GM18499 (cell line): ENCODE data around the gene IGSF9B.

Experiments used
- ATAC-seq: cut with Tn5 transposase; IDR thresholded peaks from one replicate; pipeline ENCODE4 v1.9.1; 2021; ENCODE audit warnings: moderate number of reproducible peaks; ENCODE audit not compliant: insufficient read depth, unreplicated experiment

The IGSF9B gene

DNA sequence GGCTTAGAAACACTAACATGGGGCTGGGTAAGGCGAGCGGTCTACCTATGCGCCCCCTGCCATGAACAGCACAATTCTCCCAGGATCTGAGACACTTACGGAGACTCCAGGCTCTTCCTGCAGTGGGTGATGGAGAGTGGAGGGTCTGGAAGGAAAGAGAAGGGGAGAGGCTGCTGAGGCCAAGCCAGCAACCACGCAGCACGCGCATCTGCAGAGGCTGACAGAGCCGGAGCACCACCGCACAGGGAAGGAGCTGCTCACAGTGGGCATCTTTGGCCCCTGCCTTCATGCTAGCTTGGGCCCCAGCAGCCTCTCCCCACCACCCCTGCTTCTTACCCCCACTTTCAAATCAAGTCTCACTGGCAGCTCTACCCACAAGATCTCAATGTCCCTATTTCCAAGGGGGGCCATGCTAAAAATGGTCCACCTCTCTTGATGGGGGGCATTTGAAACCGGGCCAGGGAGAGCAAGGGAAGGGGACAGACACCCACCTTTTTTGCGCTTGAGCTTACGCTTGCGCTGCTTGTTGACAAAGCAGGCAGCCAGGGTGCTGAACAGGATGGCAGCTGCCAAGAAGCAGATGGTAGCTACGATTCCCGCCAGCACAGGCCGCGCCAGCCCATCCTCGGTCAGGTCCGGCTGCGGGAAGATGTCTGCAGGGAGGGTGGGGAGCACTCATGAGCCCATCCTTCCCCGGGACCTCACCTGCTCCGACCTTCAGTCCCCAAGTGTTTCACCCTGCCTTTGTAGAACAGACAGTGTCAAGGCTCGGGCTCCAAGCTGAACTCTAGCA is 34.5 kb downstream of the IGSF9B start:
- ATAC-seq: no peak

DNA sequence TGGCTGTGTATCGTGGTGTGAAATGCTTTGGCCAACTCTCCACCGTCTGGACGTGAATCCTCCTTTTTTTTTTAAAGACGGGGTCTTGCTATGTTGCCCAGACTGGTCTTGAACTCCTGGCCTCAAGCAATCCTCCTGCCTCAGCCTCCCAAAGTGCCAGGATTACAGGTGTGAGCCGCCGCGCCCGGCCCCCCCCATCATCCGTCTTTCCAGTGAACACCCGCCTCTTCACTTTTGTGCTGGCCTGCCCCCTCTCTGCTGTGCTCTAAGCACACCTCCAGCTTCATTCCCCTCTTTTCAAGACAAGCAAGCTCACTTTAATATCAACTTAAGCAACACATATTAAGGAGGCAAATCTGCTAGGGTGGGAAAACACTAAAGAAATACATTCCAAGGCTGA is 35.3 kb downstream of the IGSF9B start:
- no peak for ATAC-seq

DNA sequence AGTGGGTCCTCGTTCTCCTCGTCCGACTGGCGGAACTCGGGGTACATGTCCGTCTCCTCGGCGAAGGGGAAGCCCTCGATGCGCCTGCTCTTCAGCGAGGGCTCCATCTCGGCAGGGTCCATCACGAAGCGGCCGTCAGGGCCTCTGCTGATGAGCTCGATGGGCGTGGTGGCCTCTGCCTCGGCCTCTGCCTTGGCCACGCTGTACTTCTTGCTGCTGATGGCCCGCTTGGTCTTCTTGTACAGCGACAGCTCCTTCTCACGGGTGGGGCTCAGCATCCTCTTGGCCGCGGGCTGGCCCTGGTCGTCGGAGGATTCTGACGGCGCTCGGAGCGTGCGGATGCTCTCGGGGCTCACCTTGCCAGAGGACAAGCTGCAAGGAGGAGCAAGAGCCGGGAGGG is 35.7 kb downstream of the IGSF9B start:
- ATAC-seq: no peak

DNA sequence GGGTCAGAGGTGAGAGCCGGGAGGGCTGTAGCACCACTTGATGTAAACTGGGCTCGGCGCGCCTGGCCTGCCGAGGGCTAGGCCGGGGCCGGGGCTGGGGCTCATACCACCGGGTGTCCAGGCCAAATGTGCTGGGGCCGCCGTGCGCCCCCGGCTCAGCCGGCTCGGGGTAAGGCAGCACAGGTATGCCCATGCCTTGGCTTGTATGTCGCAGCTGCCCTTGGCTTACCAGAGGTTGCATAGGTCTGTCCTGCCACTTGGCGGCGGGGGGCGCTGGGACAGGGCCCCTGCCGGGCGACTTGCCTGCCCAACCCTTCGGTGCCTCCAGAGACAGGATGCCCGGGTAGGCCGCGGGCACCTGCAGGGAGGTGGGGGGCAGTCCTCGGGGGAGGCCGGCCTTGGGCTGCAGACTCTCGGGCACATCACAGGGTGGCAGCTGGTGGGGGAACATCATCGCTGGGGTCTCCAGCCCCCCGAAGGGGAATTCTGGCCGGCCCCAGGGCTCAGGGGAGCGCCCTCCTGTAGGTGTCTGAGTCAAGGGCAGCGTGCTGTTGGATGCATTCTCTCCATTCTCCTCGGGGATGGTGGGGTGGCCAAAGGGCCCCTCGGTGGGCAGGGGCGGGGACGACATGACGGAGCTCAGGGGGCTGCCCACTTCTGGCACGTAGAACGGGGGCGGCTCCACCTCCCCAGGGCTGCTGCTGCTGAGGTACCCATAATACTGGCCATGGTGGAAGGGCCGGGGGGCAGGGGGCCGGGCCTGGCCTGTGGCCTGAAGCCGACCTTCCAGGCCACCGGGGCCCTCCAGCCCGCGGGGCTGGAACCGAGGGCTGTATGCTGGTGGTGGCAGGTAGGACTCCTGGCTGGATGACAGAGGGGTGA is 36.4 kb downstream of the IGSF9B start:
- no peak for ATAC-seq

DNA sequence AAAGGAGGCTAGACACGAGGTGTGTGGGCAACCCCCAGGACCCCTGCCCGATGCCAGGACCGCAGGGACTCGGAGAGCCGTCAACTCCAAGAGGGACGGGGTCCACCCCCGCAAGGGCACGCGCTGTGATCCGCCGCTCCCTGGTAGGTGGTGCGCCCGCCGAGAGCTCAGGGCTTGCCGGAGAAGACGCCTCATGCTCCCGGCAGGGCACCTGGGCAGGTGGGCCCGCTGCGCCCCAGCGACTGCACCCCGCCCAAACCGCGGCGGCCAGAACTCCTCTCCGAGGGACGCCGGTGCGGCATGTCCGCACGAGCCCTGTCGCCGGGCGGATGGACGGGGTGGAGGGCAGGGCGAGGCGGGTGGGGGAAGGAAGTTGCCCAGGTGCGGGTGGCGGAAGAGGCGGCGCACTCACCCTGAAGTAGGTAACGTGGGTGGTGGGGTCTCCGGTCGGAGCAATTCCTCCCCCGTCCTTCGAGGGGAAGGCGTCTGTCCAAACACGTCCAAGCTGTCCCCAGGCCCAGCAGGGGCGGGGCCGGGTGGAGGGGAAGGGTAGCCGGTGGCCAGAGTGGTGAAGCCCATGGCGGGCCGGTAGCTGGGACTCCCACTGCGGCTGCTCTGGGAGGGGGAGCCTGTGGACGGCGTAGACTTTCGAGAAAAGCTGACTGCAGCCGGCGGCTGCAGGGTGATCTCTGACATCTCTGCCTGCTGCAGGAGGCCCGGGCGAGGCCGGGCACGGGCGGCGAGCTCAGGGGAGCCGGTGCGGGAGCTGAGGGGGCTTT is 37.2 kb downstream of the IGSF9B start:
- ATAC-seq: no peak

DNA sequence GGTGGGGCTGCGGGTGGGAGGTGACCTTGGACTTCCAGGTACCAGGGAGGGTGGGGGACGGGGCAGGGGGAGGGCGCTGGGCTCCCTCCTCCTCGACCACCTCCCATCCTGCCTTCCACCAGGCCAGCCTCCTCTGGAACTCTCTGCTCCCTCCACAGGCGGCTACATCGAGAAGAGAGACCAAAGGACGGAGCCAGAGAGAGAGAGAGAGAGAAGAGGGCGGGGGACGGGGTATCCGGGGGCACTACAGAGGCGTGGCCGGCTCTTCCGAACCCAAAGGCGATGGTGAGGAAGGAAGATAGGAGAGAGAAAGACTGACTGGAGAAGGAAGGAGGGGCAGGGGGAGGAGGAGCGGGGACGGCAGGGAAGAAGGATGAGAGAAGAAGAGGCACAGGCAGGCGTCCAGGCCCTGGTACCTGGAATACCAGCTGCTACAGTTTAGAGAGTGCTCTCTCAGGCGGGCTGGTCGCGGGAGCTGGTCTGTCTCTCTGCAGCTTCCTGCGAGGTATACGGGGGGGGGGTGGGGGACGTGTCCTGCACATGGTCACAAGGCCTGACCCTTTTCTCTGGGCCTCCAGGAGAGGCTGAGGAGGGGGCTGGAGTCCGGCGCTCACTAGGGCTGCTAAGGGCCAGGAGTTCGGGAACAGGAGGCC is 38.0 kb downstream of the IGSF9B start:
- ATAC-seq: no peak

DNA sequence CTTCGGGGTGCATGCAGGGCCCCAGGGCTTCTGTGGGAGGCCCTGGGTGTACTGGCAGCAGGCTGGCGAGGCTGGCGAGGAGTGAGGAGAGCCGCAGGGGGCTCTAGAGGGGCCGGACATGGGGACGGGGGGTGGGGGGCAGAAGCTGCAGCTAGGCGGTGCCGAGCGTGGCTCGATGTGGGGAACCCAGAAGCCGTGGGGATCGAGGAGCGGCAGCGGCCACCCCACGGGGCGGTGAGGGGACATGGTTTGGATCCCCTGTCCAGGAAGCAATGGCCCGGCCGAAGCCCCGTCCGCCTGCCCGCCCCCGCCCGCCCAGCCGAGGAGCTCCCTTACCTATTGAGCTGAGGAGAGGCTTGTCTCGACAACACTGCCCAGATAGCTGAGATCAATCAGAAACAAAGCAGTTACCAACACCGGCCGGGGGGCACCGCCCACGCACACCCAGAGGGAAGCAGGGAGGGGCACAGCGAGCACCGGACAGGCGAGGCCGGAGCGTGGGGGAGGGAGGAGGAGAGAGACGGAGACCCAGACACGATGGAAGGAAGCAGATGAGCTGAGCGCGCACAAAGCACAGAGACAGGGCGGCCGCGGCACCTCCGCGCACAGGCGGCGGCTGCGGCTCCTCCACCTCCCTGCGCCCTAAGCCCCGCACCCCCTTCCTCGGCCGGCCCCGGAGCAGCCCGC is 38.7 kb downstream of the IGSF9B start:
- ATAC-seq: no peak

DNA sequence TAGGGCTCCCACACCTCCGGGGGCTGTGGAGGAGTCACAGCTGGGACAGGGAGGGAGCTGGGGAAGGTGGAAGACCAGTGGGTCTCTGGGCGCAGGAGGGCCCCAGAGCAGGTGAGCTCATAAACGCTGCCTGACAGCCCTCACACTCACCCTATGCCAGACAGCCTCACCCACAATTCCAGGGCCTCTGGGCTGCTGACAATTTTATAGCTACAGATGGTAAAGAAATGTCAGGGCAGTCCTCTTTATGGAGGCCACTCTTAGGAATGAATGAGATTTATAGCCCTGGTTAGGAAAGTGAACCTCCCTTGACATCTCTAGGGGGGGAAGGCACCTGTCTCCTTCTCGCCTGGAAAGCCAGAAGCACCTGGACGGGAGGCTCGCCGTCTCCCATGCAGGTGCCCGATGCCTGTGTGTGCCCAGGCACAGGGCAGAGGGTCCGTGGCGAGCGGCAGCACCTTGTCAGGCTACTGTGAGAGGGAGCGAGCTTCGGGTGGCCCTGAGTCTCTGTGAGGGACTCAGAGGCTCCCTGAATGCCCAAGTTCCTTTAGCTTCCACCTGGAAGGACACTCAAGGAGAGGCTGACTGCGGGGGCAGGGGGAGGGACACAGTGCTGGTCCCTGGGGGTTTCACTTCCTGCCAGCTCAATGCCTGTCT is 39.9 kb downstream of the IGSF9B start:
- no peak for ATAC-seq

DNA sequence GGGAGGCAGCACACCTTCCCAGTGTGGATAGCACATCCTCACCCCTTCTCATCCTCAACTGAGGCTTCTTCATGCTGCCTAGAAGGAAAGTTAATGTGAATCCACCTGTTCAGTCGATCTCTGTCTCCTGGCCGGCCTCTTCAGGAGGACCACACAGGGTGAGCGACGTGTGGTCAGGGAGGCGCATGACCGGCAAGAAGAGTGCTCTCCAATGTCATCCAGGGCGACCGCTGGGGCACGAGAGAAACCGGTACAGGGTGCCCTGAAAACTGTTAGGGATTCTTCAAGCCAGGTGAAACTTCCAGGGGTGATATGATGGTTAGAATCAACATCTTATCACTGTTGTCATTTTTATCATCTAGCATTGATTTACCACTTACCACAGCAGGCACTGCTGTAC is 43.0 kb downstream of the IGSF9B start:
- no peak for ATAC-seq

DNA sequence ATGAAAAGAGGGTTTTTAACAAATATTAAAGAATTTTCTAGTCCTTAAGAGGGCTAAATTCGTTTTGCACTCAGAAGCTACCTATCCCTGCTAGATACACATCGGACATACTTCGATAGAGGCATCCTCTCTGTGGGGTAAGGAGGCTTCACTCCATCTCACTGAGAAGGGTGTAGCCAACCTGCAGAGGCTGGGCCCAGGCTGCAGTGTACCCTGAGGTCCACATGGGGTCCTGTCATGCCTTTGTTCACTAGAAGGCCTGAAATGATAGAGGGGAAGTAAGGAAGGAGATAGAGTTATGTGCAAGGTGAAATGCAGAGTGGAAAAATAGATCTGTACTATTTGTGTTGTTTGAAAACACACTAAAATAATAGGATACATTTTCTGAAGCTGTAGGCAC is 45.6 kb downstream of the IGSF9B start:
- ATAC-seq: no peak

DNA sequence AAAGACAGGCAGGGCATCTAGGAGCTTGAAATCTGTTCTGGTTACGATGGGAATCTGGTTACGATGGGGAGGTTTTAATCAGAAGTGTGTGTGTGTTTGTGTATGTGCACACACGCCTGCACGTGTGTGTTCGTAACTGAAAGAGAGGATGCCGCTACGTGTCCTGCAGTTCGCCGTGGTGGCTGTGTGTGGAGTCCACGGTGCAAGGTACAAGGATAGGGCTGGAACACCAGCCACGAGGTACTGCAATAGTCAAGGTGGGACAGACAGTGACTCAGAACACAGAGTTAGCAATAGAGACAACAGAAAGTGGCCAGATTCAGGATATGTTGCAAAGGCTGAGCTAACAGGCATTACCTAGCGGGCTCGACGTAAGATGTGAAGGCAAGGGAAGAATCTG is 46.7 kb downstream of the IGSF9B start:
- ATAC-seq: no peak

DNA sequence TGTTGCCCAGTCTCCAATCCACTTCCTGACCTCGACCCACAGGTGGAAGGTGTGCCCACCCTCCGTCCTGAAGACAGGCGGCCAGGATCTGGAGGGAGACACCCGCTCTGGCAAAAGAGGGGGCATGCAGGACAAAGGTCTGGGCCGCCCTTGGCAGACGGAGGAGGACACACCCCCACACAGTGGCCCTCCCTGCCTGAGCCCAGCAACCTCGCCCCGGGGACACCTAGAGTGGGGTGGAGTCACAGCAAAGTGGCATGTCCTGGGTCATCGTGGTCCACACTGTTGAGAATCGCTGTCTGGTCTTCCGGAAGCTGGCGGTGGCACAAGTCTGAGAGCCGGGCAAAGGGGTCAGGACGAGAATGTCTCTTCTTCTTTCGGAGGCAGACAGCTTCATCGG is 47.9 kb downstream of the IGSF9B start:
- ATAC-seq: no peak

DNA sequence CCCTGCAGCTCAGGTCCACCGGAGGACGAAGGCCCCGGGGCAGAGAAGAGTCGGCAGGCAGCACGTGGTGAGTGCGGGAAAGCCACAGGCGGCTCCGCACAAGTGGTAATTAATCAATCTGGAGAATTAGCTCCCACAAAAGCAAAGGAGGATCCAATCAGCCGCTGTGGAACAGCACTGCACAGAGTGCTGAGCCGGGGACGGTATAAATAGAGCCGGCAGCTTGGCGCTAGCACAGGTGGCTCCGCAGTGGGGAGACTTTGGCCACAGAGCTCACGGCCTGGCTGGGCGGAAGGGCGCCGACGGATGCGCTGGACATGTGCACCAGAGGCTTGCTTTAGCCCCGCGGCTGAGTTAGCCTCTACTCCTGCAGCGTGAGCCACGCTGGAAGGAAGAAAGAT is 48.9 kb downstream of the IGSF9B start:
- ATAC-seq: no peak

DNA sequence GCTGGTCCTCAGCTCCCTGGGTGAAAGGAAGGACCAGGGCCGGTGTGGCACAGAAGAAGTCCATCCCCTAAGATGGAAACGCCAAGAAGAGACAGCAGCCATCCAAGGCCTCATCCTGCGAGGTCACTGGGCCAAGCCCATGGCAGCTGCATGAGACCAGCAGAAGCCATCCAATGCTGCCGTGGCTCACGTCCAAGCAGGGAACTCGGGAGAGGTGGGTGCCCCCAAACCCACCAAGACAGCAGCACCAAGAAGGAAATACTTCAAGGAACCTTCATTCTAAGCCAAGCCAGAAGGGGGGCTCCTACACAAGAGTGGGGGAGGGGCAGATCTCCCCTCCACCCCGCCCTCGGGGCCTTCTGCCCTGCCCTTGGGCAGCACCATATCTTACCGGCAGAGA is 49.6 kb downstream of the IGSF9B start:
- no peak for ATAC-seq

DNA sequence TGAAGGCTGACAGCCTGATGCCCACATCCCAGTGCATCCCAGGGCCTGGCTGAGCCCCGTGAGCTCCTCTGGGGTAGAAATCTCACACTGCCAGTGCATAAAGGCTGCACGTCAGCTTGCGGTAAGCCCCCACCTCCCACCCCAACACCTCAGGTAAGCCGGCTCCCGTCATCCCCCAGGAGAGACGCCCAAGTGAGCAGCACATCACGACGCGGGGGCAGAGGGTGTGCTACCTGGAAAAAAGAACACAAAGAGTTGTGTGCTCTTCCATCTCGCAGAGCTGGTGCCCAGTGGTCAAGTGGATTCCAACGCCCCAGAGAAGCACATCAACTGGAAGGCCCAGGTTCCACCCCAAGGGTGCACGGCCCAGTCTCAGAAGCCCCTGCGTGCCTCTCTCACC is 50.0 kb downstream of the IGSF9B start:
- ATAC-seq: no peak

DNA sequence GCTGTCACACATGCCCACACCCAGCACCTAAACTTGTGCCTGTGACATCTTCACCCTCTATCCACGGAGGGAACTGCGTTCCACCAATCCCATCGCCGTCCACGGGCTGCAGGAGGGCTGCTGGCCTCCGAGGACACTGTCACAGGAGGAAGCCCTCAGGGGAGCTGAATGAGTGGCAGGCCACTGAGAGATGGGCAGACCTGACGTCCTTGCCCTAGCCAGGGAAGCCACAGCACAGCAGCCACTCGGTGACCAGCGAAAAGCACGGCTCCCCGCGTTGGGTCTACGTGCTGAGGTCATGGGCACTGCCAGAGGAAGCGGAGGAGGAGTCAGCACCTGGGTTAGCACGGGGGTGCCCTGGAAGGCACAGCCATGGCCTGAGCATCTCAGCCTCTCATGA is 50.5 kb downstream of the IGSF9B start:
- no peak for ATAC-seq

DNA sequence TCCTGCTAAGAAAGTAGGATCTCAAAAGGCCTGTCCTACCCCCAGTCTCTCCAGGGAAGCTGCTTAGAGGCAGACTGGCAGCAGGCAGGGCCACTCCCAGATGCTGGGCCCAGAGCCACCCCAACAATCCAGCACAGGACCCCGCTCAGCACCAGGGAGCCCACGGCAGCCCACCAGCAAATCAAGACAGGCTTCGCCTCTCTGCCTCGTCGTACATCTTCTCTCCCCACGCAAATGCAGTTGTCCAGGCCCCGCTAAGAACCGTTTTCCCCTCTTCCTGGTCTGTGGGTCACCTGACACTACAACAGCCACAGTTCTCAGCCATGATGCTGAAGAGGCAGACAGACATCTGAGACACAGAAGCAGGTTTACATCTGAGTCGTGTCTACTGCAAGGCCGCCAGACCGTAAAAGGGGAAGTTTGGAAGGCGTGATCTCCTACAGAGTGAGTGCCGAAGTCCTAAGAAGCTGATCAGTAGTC is 51.1 kb downstream of the IGSF9B start:
- ATAC-seq: no peak

DNA sequence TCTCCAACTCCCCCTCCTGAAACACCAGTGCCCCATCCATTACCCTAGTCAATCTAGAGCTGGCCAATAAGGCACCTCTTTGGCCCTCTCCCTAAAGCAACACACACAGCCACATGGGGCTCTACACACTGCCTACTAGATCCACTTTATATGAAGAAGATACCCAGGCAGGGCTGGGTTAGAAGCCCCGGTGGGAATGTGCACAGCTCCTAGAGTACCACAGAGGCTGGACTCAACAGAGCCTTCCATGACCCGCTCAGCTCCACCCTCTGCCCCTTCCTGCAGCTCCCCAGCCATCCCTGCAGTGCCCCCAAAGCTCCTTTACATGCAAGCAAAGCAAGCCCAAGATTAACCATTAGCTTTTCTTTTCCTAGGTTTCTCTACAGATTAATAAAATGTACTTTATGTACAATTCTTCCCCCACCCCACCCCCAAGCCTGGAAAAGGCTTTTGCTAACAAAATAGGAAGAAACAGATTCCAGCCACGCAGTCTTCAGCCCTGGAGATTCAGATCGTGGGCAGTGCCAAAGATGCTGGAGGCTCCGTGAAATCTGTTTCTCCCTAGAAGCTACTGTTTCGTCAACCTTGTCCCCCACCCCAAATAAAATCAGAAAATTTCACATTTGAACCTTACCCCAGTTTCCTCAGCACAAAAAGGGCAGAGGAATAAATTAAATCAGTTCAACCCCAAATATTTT is 51.8 kb downstream of the IGSF9B start:
- no peak for ATAC-seq
